K562 (cell line): ENCODE results near the gene B9D2. TPM values are rescaled to one million over a fixed set of nuclear protein-coding genes. Genes with fewer than 3 reads are reported as not detected.

Source experiments
- BDP1 ChIP-seq: IDR thresholded peaks from 3 replicates; pipeline ENCODE4 v1.6.1; 2011; ENCODE audit not compliant: insufficient read length, insufficient read depth
- C11orf30 ChIP-seq: fragments of 450-650 bp; IDR thresholded peaks from 2 replicates; pipeline ENCODE4 v1.6.1; 2016; ENCODE audit warnings: low read depth, mild to moderate bottlenecking
- CBFA2T2 ChIP-seq: fragments of 450-650 bp; conservative IDR thresholded peaks from 2 replicates; pipeline ENCODE4 v1.6.1; 2017; ENCODE audit warnings: mild to moderate bottlenecking
- CSDE1 ChIP-seq, 2 experiments: fragments of 450-650 bp; IDR thresholded peaks; 2 replicates each; pipeline ENCODE4 v1.6.1; 2016; ENCODE audit warnings: mild to moderate bottlenecking in 1 of 2
- ELF4 ChIP-seq: fragments of 450-650 bp; formaldehyde crosslinking; IDR thresholded peaks from 2 replicates; pipeline ENCODE4 v1.4.0; 2022; ENCODE audit warnings: missing genetic modification characterization
- HOXB6 ChIP-seq: fragments of 250-450 bp; sonication (Bioruptor Pico); IDR thresholded peaks from 2 replicates; pipeline ENCODE4 v1.5.1; 2022; ENCODE audit warnings: mild to moderate bottlenecking, borderline replicate concordance
- MAZ ChIP-seq, 2 experiments: fragments of 450-650 bp in 1 of 2; sonication (generic) in 1 of 2; formaldehyde crosslinking; IDR thresholded peaks in 1 of 2; conservative IDR thresholded peaks in 1 of 2; 2 replicates each; pipeline versions ENCODE4 v1.4.0 to v1.5.0; 2020; ENCODE audit warnings: mild to moderate bottlenecking in 1 of 2, missing genetic modification reagents in 1 of 2
- NFE2 ChIP-seq: IDR thresholded peaks from 2 replicates; pipeline ENCODE4 v1.6.1; 2014; ENCODE audit warnings: antibody characterized with exemption, low read depth
- PPARD ChIP-seq: fragments of 250-450 bp; sonication (Bioruptor Pico); IDR thresholded peaks from 2 replicates; pipeline ENCODE4 v1.8.0; 2022; ENCODE audit warnings: inconsistent platforms, mild to moderate bottlenecking, moderate library complexity
- SIN3B ChIP-seq: fragments of 450-650 bp; IDR thresholded peaks from 2 replicates; pipeline ENCODE4 v1.6.1; 2017; ENCODE audit warnings: low read depth, mild to moderate bottlenecking, moderate library complexity
- SIX5 ChIP-seq, 2 experiments: IDR thresholded peaks; 2 replicates each; pipeline ENCODE4 v1.6.1; 2011; ENCODE audit warnings: low read length in 2 of 2, borderline replicate concordance in 1 of 2, low read depth in 1 of 2, mild to moderate bottlenecking in 1 of 2, moderate library complexity in 1 of 2; ENCODE audit not compliant: insufficient read depth in 1 of 2
- SMC3 ChIP-seq: conservative IDR thresholded peaks from 2 replicates; pipeline ENCODE4 v1.6.1; 2011; ENCODE audit warnings: low read depth, low read length, improper control_type of control experiment; ENCODE audit not compliant: insufficient read depth
- ZNF134 ChIP-seq: fragments of 250-450 bp; sonication (Bioruptor Pico); conservative IDR thresholded peaks from 2 replicates; pipeline ENCODE4 v1.4.0; 2020
- ZNF282 ChIP-seq: sonication (generic); formaldehyde crosslinking; IDR thresholded peaks from 2 replicates; pipeline ENCODE4 v1.8.1; 2023; ENCODE audit warnings: missing genetic modification reagents
- polyA plus RNA-seq, 8 experiments: library from polyadenylated mRNA; depleted of rRNA in 4 of 8; stranded (reverse) in 5 of 8; unstranded in 3 of 8; fragments of >200 nt; fragmentation: Nextera tagmentation in 2 of 8; fragmentation: Illumina TruSeq in 1 of 8; extraction: Ambion mirVana in 2 of 8; extraction: Trizol in 1 of 8; gene quantifications; 2 replicates each; pipeline versions ENCODE4 v1.2.1 to v1.2.3, GENCODE V29; 2011 to 2014; ENCODE audit warnings: inconsistent platforms in 1 of 8, missing spikeins in 1 of 8
- total RNA-seq, 7 experiments: library from RNA; depleted of rRNA in 6 of 7; stranded (reverse); fragments of >200 nt in 6 of 7; fragmentation: Illumina TruSeq in 2 of 7; extraction: Trizol in 2 of 7; gene quantifications; 2 replicates each; pipeline versions ENCODE4 v1.2.1 to v1.2.3, GENCODE V29; 2011 to 2021; ENCODE audit warnings: low replicate concordance in 1 of 7
- TF ChIP-seq, protein P1 (sequence below): fragments of 450-650 bp; IDR thresholded peaks from 2 replicates; pipeline ENCODE4 v1.6.1; 2014; ENCODE audit warnings: low read depth, mild to moderate bottlenecking, moderate library complexity, borderline replicate concordance
- TF ChIP-seq, protein P2 (sequence below): sonication (generic); formaldehyde crosslinking; IDR thresholded peaks from 2 replicates; pipeline ENCODE4 v1.8.1; 2022; ENCODE audit warnings: missing genetic modification reagents
- TF ChIP-seq, protein P3 (sequence below): fragments of 250-450 bp; sonication (Bioruptor Pico); IDR thresholded peaks from 2 replicates; pipeline ENCODE4 v1.6.1; 2021; ENCODE audit warnings: mild to moderate bottlenecking
- TF ChIP-seq, protein P4 (sequence below), 2 experiments: fragments of 450-650 bp; IDR thresholded peaks; 2 replicates each; pipeline ENCODE4 v1.6.1; 2018; ENCODE audit warnings: mild to moderate bottlenecking in 2 of 2, low read depth in 1 of 2; ENCODE audit not compliant: partially characterized antibody in 2 of 2
- TF ChIP-seq, protein P5 (sequence below), 2 experiments: fragments of 450-650 bp in 1 of 2; sonication (generic) in 1 of 2; formaldehyde crosslinking; conservative IDR thresholded peaks; 2 replicates each; pipeline versions ENCODE4 v1.4.0 to v1.8.1; 2020 to 2022; ENCODE audit warnings: mild to moderate bottlenecking in 1 of 2, missing genetic modification reagents in 1 of 2

The B9D2 gene
- total and polyA plus RNA-seq, 9 of the 15 experiments (the other 6 are each of a cell fraction or from before 2014, with no cell fraction given) = 0.83 to 6.9 (median 2.8) TPM

DNA sequence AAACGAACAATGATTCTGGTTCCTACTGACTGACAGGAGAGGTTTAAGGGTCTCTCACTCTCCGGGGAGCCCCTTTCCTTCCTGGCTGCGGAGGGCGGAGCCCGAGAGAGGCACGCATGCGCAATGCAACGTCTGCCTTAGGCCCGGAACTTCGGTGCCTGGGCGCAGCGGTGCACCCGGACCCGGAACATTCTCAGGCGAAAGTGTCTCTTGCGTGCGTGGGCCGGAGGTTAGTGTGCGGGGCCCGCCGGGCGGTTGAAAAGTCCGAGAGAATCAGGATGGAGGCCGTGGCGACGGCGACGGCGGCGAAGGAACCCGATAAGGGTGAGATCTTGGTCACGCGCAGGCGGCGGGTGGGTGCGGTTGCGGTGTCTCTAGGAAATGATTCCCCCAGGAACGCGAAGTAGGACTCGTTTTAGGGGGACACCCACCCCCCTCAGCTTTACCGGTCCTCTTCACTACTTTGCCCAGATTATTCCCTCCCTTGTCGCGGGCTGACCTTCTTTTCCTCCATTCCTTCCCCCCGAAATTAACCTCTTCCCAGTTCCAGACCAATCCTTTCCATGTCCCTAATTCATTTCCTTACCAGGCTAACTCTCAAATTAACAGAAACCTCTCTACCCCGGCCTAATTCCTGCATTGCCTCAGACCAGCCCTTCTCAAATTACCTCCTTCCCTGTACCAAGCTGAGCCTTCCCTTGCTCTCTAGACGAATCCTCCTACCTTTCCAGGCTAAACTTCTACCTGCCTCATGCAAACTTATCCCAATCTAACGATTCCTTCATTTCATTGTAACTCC lies 53.7 kb downstream of the B9D2 start, which contains the start of gene CCDC97 (continued):
- no peak for TF ChIP-seq PPARD (CRISPR knock-in tag)
- peak in 1 of 2 experiments; percentile 32; a peak in 1 of 4 replicates for TF ChIP-seq SIX5 (IDR thresholded peaks at IDR 0.05; ENCODE audit: borderline replicate concordance in 1 of 2, insufficient read depth in 1 of 2, low read depth in 1 of 2, low read length in 2 of 2)
- peak; percentile 3; the same call in 1 of the 2 replicates for TF ChIP-seq NFE2
- TF ChIP-seq CBFA2T2 = no peak
- TF ChIP-seq, protein P1, sequence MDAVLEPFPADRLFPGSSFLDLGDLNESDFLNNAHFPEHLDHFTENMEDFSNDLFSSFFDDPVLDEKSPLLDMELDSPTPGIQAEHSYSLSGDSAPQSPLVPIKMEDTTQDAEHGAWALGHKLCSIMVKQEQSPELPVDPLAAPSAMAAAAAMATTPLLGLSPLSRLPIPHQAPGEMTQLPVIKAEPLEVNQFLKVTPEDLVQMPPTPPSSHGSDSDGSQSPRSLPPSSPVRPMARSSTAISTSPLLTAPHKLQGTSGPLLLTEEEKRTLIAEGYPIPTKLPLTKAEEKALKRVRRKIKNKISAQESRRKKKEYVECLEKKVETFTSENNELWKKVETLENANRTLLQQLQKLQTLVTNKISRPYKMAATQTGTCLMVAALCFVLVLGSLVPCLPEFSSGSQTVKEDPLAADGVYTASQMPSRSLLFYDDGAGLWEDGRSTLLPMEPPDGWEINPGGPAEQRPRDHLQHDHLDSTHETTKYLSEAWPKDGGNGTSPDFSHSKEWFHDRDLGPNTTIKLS = peak; percentile 77; the same call in 1 of the 2 replicates
- TF ChIP-seq ELF4 = peak; percentile 82
- no peak for TF ChIP-seq BDP1
- TF ChIP-seq, protein P2, sequence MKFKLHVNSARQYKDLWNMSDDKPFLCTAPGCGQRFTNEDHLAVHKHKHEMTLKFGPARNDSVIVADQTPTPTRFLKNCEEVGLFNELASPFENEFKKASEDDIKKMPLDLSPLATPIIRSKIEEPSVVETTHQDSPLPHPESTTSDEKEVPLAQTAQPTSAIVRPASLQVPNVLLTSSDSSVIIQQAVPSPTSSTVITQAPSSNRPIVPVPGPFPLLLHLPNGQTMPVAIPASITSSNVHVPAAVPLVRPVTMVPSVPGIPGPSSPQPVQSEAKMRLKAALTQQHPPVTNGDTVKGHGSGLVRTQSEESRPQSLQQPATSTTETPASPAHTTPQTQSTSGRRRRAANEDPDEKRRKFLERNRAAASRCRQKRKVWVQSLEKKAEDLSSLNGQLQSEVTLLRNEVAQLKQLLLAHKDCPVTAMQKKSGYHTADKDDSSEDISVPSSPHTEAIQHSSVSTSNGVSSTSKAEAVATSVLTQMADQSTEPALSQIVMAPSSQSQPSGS (CRISPR knock-in tag) = no peak
- no peak for TF ChIP-seq ZNF282 (CRISPR knock-in tag)
- TF ChIP-seq, protein P3, sequence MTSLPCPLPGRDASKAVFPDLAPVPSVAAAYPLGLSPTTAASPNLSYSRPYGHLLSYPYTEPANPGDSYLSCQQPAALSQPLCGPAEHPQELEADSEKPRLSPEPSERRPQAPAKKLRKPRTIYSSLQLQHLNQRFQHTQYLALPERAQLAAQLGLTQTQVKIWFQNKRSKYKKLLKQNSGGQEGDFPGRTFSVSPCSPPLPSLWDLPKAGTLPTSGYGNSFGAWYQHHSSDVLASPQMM = no peak
- TF ChIP-seq ZNF134 (CRISPR knock-in tag) = no peak
- TF ChIP-seq, protein P4, sequence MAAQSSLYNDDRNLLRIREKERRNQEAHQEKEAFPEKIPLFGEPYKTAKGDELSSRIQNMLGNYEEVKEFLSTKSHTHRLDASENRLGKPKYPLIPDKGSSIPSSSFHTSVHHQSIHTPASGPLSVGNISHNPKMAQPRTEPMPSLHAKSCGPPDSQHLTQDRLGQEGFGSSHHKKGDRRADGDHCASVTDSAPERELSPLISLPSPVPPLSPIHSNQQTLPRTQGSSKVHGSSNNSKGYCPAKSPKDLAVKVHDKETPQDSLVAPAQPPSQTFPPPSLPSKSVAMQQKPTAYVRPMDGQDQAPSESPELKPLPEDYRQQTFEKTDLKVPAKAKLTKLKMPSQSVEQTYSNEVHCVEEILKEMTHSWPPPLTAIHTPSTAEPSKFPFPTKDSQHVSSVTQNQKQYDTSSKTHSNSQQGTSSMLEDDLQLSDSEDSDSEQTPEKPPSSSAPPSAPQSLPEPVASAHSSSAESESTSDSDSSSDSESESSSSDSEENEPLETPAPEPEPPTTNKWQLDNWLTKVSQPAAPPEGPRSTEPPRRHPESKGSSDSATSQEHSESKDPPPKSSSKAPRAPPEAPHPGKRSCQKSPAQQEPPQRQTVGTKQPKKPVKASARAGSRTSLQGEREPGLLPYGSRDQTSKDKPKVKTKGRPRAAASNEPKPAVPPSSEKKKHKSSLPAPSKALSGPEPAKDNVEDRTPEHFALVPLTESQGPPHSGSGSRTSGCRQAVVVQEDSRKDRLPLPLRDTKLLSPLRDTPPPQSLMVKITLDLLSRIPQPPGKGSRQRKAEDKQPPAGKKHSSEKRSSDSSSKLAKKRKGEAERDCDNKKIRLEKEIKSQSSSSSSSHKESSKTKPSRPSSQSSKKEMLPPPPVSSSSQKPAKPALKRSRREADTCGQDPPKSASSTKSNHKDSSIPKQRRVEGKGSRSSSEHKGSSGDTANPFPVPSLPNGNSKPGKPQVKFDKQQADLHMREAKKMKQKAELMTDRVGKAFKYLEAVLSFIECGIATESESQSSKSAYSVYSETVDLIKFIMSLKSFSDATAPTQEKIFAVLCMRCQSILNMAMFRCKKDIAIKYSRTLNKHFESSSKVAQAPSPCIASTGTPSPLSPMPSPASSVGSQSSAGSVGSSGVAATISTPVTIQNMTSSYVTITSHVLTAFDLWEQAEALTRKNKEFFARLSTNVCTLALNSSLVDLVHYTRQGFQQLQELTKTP (IDR thresholded peaks at IDR 0.05; ENCODE audit: low read depth in 1 of 2, partially characterized antibody in 2 of 2) = peak; percentile 45 to 91
- peak; percentile 97 for TF ChIP-seq C11orf30
- TF ChIP-seq MAZ (CRISPR knock-in tag; conservative IDR thresholded peaks at IDR 0.05 in 1 of 2, IDR thresholded peaks at IDR 0.05 in 1 of 2) = peak; percentile 80 to 92
- TF ChIP-seq, protein P5, sequence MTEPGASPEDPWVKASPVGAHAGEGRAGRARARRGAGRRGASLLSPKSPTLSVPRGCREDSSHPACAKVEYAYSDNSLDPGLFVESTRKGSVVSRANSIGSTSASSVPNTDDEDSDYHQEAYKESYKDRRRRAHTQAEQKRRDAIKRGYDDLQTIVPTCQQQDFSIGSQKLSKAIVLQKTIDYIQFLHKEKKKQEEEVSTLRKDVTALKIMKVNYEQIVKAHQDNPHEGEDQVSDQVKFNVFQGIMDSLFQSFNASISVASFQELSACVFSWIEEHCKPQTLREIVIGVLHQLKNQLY (CRISPR knock-in tag; conservative IDR thresholded peaks at IDR 0.05) = no peak
- 0 out of 2 replicates have a peak, but pooled peaks have one; percentile 3 for TF ChIP-seq SMC3
- TF ChIP-seq HOXB6 (CRISPR knock-in tag) = no peak
- peak; percentile 95 for TF ChIP-seq SIN3B
- no peak for TF ChIP-seq CSDE1 (IDR thresholded peaks at IDR 0.05)
